ENCODE data around the gene CACNA1C. TPM values are rescaled to one million over a fixed set of nuclear protein-coding genes. Genes with fewer than 3 reads are reported as not detected.

Gene CACNA1C
- total and polyA plus RNA-seq, 5 donors from 2014 or later: 0.02 to 0.14 (median 0.10) TPM

GRCh38 chr12:2501464-2502191, 448.8 kb downstream of the CACNA1C start:
- no peak for ATAC-seq (ENCODE audit: low read depth in 2 of 2)
- no peak overlapping the region for H3K27ac ChIP-seq (ENCODE audit: insufficient read depth, low read length, poor library complexity, severe bottlenecking)
- no peaks in the 10 kb centered on the region for H3K27me3 ChIP-seq (ENCODE audit: control insufficient read depth, insufficient read depth, low read length)
- no peaks in the 10 kb centered on the region for H3K4me1 ChIP-seq (ENCODE audit: control insufficient read depth, insufficient read depth, low read length, poor library complexity, severe bottlenecking)
- Mint-ChIP-seq H3K36me3 (no peaks in the 10 kb centered on the region), H3K27ac (no peak overlapping the region), H3K4me3 (no peak overlapping the region), H3K27me3 (peaks cover 12% of the 10 kb centered on the region), H3K4me1 (peaks cover 0 to 3% (median 0%) of the 10 kb centered on the region in 4 donors), H3K9me3 (peaks cover 0 to 1% (median 0%) of the 10 kb centered on the region in 7 donors)
- peak in 1 of 3 donors; percentile 1 for DNase-seq
- H3K9me3 ChIP-seq (ENCODE audit: control insufficient read depth in 2 of 2, low read length in 2 of 2): no peaks in the 10 kb centered on the region
- H3K36me3 ChIP-seq (ENCODE audit: control insufficient read depth, insufficient read depth, low read length): no peaks in the 10 kb centered on the region
- no peak overlapping the region for H3K4me3 ChIP-seq (ENCODE audit: low read depth, low read length)

DNA sequence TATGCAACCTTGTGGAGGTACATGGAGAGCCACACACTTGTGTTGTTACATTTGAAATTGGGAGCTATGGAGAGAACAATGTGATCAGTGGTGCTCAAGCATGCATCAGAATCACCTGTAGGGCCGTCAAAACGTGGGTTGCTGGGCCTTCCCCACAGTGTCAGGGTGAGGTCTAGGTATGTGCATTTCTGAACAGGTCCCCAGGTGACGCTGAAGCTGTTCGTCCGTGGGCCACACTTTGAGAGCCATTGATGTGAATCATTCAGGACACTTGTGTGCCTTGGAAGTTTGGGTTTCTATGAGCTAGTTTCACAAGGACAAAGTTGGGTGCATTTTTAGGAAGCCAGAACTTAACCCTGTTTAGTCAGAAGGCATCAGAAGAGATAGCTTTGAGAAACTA, 450.2 kb downstream of the CACNA1C start:
- Mint-ChIP-seq H3K4me3 (no peak overlapping the region), H3K27me3 (peaks cover 9% of the 10 kb centered on the region), H3K36me3 (no peaks in the 10 kb centered on the region), H3K9me3 (peaks cover 0 to 1% (median 0%) of the 10 kb centered on the region in 7 donors), H3K27ac (no peak overlapping the region), H3K4me1 (peaks cover 0 to 3% (median 0%) of the 10 kb centered on the region in 4 donors)
- Histone ChIP-seq H3K27me3 (ENCODE audit: control insufficient read depth, insufficient read depth, low read length) (no peaks in the 10 kb centered on the region), H3K4me3 (ENCODE audit: low read depth, low read length) (no peak overlapping the region), H3K4me1 (ENCODE audit: control insufficient read depth, insufficient read depth, low read length, poor library complexity, severe bottlenecking) (no peaks in the 10 kb centered on the region), H3K27ac (ENCODE audit: insufficient read depth, low read length, poor library complexity, severe bottlenecking) (no peak overlapping the region), H3K36me3 (ENCODE audit: control insufficient read depth, insufficient read depth, low read length) (no peaks in the 10 kb centered on the region), H3K9me3 (ENCODE audit: control insufficient read depth in 2 of 2, low read length in 2 of 2) (no peaks in the 10 kb centered on the region)
- DNase-seq (no peak), ATAC-seq (ENCODE audit: low read depth in 2 of 2) (no peak)

GRCh38 chr12:2503762-2504161, 451.0 kb downstream of the CACNA1C start:
- Mint-ChIP-seq H3K9me3 (no peaks in the 10 kb centered on the region), H3K27ac (no peak overlapping the region), H3K4me3 (no peak overlapping the region), H3K4me1 (peaks cover 0 to 3% (median 0%) of the 10 kb centered on the region in 4 donors), H3K36me3 (no peaks in the 10 kb centered on the region), H3K27me3 (peaks cover 4% of the 10 kb centered on the region)
- ATAC-seq (ENCODE audit: low read depth in 2 of 2) (no peak), DNase-seq (no peak)
- H3K4me1 ChIP-seq (ENCODE audit: control insufficient read depth, insufficient read depth, low read length, poor library complexity, severe bottlenecking): no peaks in the 10 kb centered on the region
- no peak overlapping the region for H3K27ac ChIP-seq (ENCODE audit: insufficient read depth, low read length, poor library complexity, severe bottlenecking)
- H3K4me3 ChIP-seq (ENCODE audit: low read depth, low read length): no peak overlapping the region
- no peaks in the 10 kb centered on the region for H3K9me3 ChIP-seq (ENCODE audit: control insufficient read depth in 2 of 2, low read length in 2 of 2)
- H3K36me3 ChIP-seq (ENCODE audit: control insufficient read depth, insufficient read depth, low read length): no peaks in the 10 kb centered on the region
- H3K27me3 ChIP-seq (ENCODE audit: control insufficient read depth, insufficient read depth, low read length): no peaks in the 10 kb centered on the region

- H3K4me3 Mint-ChIP-seq: no peak overlapping the region
- H3K27me3 Mint-ChIP-seq: peaks cover 4% of the 10 kb centered on the region
- DNase-seq (no peak), ATAC-seq (ENCODE audit: low read depth in 2 of 2) (no peak)
- Histone ChIP-seq H3K27me3 (ENCODE audit: control insufficient read depth, insufficient read depth, low read length) (no peaks in the 10 kb centered on the region), H3K36me3 (ENCODE audit: control insufficient read depth, insufficient read depth, low read length) (no peaks in the 10 kb centered on the region), H3K4me3 (ENCODE audit: low read depth, low read length) (no peak overlapping the region), H3K9me3 (ENCODE audit: control insufficient read depth in 2 of 2, low read length in 2 of 2) (no peaks in the 10 kb centered on the region), H3K4me1 (ENCODE audit: control insufficient read depth, insufficient read depth, low read length, poor library complexity, severe bottlenecking) (no peaks in the 10 kb centered on the region), H3K27ac (ENCODE audit: insufficient read depth, low read length, poor library complexity, severe bottlenecking) (no peak overlapping the region)
- H3K36me3 Mint-ChIP-seq: no peaks in the 10 kb centered on the region
- no peaks in the 10 kb centered on the region for H3K9me3 Mint-ChIP-seq
- no peak overlapping the region for H3K27ac Mint-ChIP-seq
- peaks cover 0 to 3% (median 0%) of the 10 kb centered on the region in 4 donors for H3K4me1 Mint-ChIP-seq
These were observed 451.8 kb downstream of the CACNA1C start for GRCh38 chr12:2504577-2504976.

- no peaks in the 10 kb centered on the region for H3K36me3 Mint-ChIP-seq
- Histone ChIP-seq H3K4me3 (ENCODE audit: low read depth, low read length) (no peak overlapping the region), H3K4me1 (ENCODE audit: control insufficient read depth, insufficient read depth, low read length, poor library complexity, severe bottlenecking) (no peaks in the 10 kb centered on the region), H3K27me3 (ENCODE audit: control insufficient read depth, insufficient read depth, low read length) (no peaks in the 10 kb centered on the region), H3K9me3 (ENCODE audit: control insufficient read depth in 2 of 2, low read length in 2 of 2) (no peaks in the 10 kb centered on the region), H3K36me3 (ENCODE audit: control insufficient read depth, insufficient read depth, low read length) (no peaks in the 10 kb centered on the region), H3K27ac (ENCODE audit: insufficient read depth, low read length, poor library complexity, severe bottlenecking) (no peak overlapping the region)
- H3K4me1 Mint-ChIP-seq: no peaks in the 10 kb centered on the region
- H3K27me3 Mint-ChIP-seq: no peaks in the 10 kb centered on the region
- H3K27ac Mint-ChIP-seq: no peak overlapping the region
- DNase-seq (no peak), ATAC-seq (ENCODE audit: low read depth in 2 of 2) (no peak)
- no peak overlapping the region for H3K4me3 Mint-ChIP-seq
- peaks cover 0 to 2% (median 0%) of the 10 kb centered on the region in 7 donors for H3K9me3 Mint-ChIP-seq
These were observed 455.0 kb downstream of the CACNA1C start for GRCh38 chr12:2507814-2508213.

DNA sequence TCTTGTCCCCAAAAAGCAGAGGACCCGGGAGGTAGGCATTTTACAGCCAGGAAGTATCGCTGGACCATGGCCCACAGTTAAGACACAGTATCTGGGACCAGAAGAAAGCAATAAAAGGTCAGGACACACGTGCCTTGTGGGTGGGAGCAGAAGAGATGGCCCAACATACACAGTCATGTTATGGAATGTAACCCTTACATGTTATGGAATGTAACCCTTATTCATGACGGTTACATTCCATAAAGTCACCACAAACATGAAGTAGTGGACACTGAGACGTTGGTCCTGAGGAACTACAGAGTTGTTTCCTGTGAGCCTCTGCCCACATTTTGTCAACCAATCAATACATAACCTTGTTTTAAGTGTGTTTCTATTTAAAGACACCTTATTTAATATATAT, 456.4 kb downstream of the CACNA1C start:
- no peak for ATAC-seq (ENCODE audit: low read depth in 2 of 2)
- no peak for DNase-seq
- Histone ChIP-seq H3K36me3 (ENCODE audit: control insufficient read depth, insufficient read depth, low read length) (no peaks in the 10 kb centered on the region), H3K4me1 (ENCODE audit: control insufficient read depth, insufficient read depth, low read length, poor library complexity, severe bottlenecking) (no peaks in the 10 kb centered on the region), H3K27me3 (ENCODE audit: control insufficient read depth, insufficient read depth, low read length) (no peaks in the 10 kb centered on the region), H3K27ac (ENCODE audit: insufficient read depth, low read length, poor library complexity, severe bottlenecking) (no peak overlapping the region), H3K9me3 (ENCODE audit: control insufficient read depth in 2 of 2, low read length in 2 of 2) (no peaks in the 10 kb centered on the region), H3K4me3 (ENCODE audit: low read depth, low read length) (no peak overlapping the region)
- H3K4me1 Mint-ChIP-seq: no peaks in the 10 kb centered on the region
- H3K27me3 Mint-ChIP-seq: no peaks in the 10 kb centered on the region
- peaks cover 0 to 2% (median 0%) of the 10 kb centered on the region in 7 donors for H3K9me3 Mint-ChIP-seq
- H3K36me3 Mint-ChIP-seq: no peaks in the 10 kb centered on the region
- no peak overlapping the region for H3K4me3 Mint-ChIP-seq
- H3K27ac Mint-ChIP-seq: no peak overlapping the region

- Histone ChIP-seq H3K27me3 (ENCODE audit: control insufficient read depth, insufficient read depth, low read length) (no peaks in the 10 kb centered on the region), H3K4me3 (ENCODE audit: low read depth, low read length) (no peak overlapping the region), H3K36me3 (ENCODE audit: control insufficient read depth, insufficient read depth, low read length) (no peaks in the 10 kb centered on the region), H3K9me3 (ENCODE audit: control insufficient read depth in 2 of 2, low read length in 2 of 2) (no peaks in the 10 kb centered on the region), H3K27ac (ENCODE audit: insufficient read depth, low read length, poor library complexity, severe bottlenecking) (no peak overlapping the region), H3K4me1 (ENCODE audit: control insufficient read depth, insufficient read depth, low read length, poor library complexity, severe bottlenecking) (no peaks in the 10 kb centered on the region)
- Mint-ChIP-seq H3K4me1 (no peaks in the 10 kb centered on the region), H3K27ac (no peak overlapping the region), H3K9me3 (peaks cover 0 to 2% (median 0%) of the 10 kb centered on the region in 7 donors), H3K27me3 (no peaks in the 10 kb centered on the region), H3K4me3 (no peak overlapping the region), H3K36me3 (no peaks in the 10 kb centered on the region)
- no peak for ATAC-seq (ENCODE audit: low read depth in 2 of 2)
- no peak for DNase-seq
These were observed 457.3 kb downstream of the CACNA1C start for GRCh38 chr12:2510045-2510444.
